Tibial nerve (tissue), 4 donors: ENCODE data around the gene RASIP1.

ENCODE experiments used
- CTCF ChIP-seq, 5 experiments: fragments of 200-600 bp in 3 of 5; fragments of 450-650 bp in 2 of 5; sonication (generic) in 3 of 5; IDR thresholded peaks; one replicate each; pipeline ENCODE4 v1.5.1; 2016 to 2019; ENCODE audit warnings: antibody characterized with exemption in 5 of 5, mild to moderate bottlenecking in 3 of 5, moderate library complexity in 2 of 5
- EP300 ChIP-seq, 2 donors: sonication (generic); formaldehyde crosslinking; IDR thresholded peaks; one replicate each; pipeline ENCODE4 v1.6.1; 2017; ENCODE audit warnings: antibody characterized with exemption in 2 of 2, mild to moderate bottlenecking in 1 of 2
- POLR2A ChIP-seq, 2 donors: fragments of 450-650 bp; IDR thresholded peaks; one replicate each; pipeline ENCODE4 v1.6.1; 2017; ENCODE audit warnings: antibody characterized with exemption in 2 of 2, mild to moderate bottlenecking in 2 of 2, moderate library complexity in 2 of 2

GRCh38 chr19:48671446-48671995 is 68.9 kb downstream of the RASIP1 start:
- TF ChIP-seq POLR2A (IDR thresholded peaks at IDR 0.05) (no peak), CTCF (IDR thresholded peaks at IDR 0.05) (no peak), EP300 (IDR thresholded peaks at IDR 0.05) (no peak)
